SH-SY5Y (cell line): ENCODE results near the gene ABCA10.

Experiments used
- GATA2 ChIP-seq: IDR thresholded peaks from 2 replicates; pipeline ENCODE4 v1.6.1; 2011; ENCODE audit warnings: mild to moderate bottlenecking, low read depth, low read length
- GATA3 ChIP-seq: IDR thresholded peaks from 2 replicates; pipeline ENCODE4 v1.6.1; 2011; ENCODE audit warnings: low read depth, mild to moderate bottlenecking, low read length, moderate library complexity

GRCh38 chr17:69232650-69233049 lies 4.0 kb upstream of the ABCA10 start:
- no peak for TF ChIP-seq GATA2
- no peak for TF ChIP-seq GATA3
